Dermis blood vessel endothelial cell (primary cell): ENCODE measurements around the gene SLC38A10. TPM values are rescaled to one million over a fixed set of nuclear protein-coding genes. Genes with fewer than 3 reads are reported as not detected.

Experiments
- DNase-seq: peaks from one replicate; pipeline ENCODE4 v3.0.0; 2010
- total RNA-seq: library from RNA; depleted of rRNA; stranded (reverse); fragments of >200 nt; gene quantifications from 2 replicates; pipeline ENCODE4 v1.2.3, GENCODE V29; 2014

The SLC38A10 gene
- total RNA-seq, 1 donor from 2014 or later: 101 TPM

GRCh38 chr17:81251709-81252301, 43.3 kb downstream of the SLC38A10 start:
- no peak for DNase-seq

- no peak for DNase-seq
These were observed 43.9 kb downstream of the SLC38A10 start for GRCh38 chr17:81251094-81251708.

GRCh38 chr17:81250286-81251093, 44.6 kb downstream of the SLC38A10 start:
- no peak for DNase-seq

GRCh38 chr17:81249223-81250040, 45.7 kb downstream of the SLC38A10 start:
- no peak for DNase-seq

- no peak for DNase-seq
These were observed 46.5 kb downstream of the SLC38A10 start for GRCh38 chr17:81248649-81249048.

- no peak for DNase-seq
These were observed 47.6 kb downstream of the SLC38A10 start for GRCh38 chr17:81247339-81247990.

- no peak for DNase-seq
These were observed 48.3 kb downstream of the SLC38A10 start for GRCh38 chr17:81246679-81247338.

- DNase-seq: no peak
These were observed 48.8 kb downstream of the SLC38A10 start for GRCh38 chr17:81246343-81246670.

- no peak for DNase-seq
These were observed 49.3 kb downstream of the SLC38A10 start for GRCh38 chr17:81245665-81246342.

GRCh38 chr17:81245024-81245664, 50.0 kb downstream of the SLC38A10 start:
- DNase-seq: no peak

GRCh38 chr17:81244358-81245023, 50.6 kb downstream of the SLC38A10 start:
- no peak for DNase-seq

GRCh38 chr17:81243333-81243664, 51.8 kb downstream of the SLC38A10 start:
- no peak for DNase-seq

- no peak for DNase-seq
These were observed 52.4 kb downstream of the SLC38A10 start for GRCh38 chr17:81242421-81243332.

GRCh38 chr17:81241648-81242420, 53.3 kb downstream of the SLC38A10 start:
- peak; percentile 74 for DNase-seq

- DNase-seq: no peak
These were observed 53.9 kb downstream of the SLC38A10 start for GRCh38 chr17:81241203-81241602.

- no peak for DNase-seq
These were observed 54.3 kb downstream of the SLC38A10 start for GRCh38 chr17:81240761-81241160.

GRCh38 chr17:81239714-81240555, 55.2 kb downstream of the SLC38A10 start:
- peak; percentile 39 for DNase-seq
